ENCODE data around the gene SMIM33. TPM values are rescaled to one million over a fixed set of nuclear protein-coding genes. Genes with fewer than 3 reads are reported as not detected.
"Not testable (repeated sequence)": the region's sequence is repeated elsewhere in the genome, so short reads cannot be mapped to it uniquely, and the experiment has no call there.

The SMIM33 gene
- total and polyA plus RNA-seq, 9 of the 15 experiments (the other 6 are each of a cell fraction or from before 2014, with no cell fraction given): not detected

DNA sequence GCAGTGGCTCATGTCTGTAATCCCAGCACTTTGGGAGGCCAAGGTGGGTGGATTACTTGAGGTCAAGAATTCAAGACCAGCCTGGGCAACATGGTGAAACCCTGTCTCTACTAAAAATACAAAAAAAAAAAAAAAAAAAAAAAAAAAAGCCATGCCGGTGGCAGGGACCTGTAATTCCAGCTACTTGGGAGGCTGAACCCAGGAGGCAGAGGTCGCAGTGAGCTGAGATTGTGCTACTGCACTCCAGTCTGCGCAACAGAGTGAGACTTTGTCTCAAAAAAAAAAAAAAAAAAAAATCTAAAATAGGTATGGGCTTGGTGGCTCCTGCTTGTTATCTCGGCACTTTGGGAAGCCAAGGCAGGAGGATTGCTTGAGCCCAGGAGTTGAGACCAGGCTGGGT, 8.9 kb downstream of the SMIM33 start:
- H3K79me2 ChIP-seq (ENCODE audit: control insufficient read depth, insufficient read depth, low read length): peaks cover 43% of the 10 kb centered on the region
- H3K9me3 ChIP-seq (replicated peaks; ENCODE audit: control insufficient read depth, insufficient read depth, low read depth, low read length); ATAC-seq; H3K27ac ChIP-seq (ENCODE audit: extremely low read depth, low read depth, low read length); FAIRE-seq; in situ Hi-C loops (cut with MboI); H3K9ac ChIP-seq (ENCODE audit: insufficient read depth in 1 of 2, low read depth in 2 of 2, low read length in 2 of 2); H3K4me3 ChIP-seq; intact Hi-C loops (cut with micrococcal nuclease); H3K27me3 ChIP-seq (ENCODE audit: control insufficient read depth in 2 of 2, insufficient read depth in 2 of 2, low read length in 2 of 2); BruUV-seq (replicated peaks); H3K4me2 ChIP-seq (ENCODE audit: insufficient read depth, low read length); DNase-seq (ENCODE audit: extremely low read depth in 1 of 4, low spot score in 3 of 4); H3K9me1 ChIP-seq (ENCODE audit: control insufficient read depth, insufficient read depth, low read length); H2AFZ ChIP-seq (ENCODE audit: low read depth, low read length); CTCF ChIA-PET (ENCODE audit: low intra/inter-chr PET ratio); H4K20me1 ChIP-seq (replicated peaks; ENCODE audit: control insufficient read depth, insufficient read depth, low read length): not testable (repeated sequence)
- H3K4me1 ChIP-seq (replicated peaks in 1 of 2; ENCODE audit: control insufficient read depth in 2 of 2, insufficient read depth in 2 of 2, low read length in 2 of 2): peaks cover 68 to 73% of the 10 kb centered on the region in 2 experiments
- peak; percentile 40 for TF ChIP-seq ZNF384 (IDR thresholded peaks at IDR 0.05; ENCODE audit: low read depth, low read length)
- POLR2A ChIA-PET: interaction anchor here (1.3 to 2.0 kb wide), 2 partner anchors 15 to 23 kb away, joined by 3 to 8 read pairs; no protein-coding TSS in a partner anchor
- H3K36me3 ChIP-seq (ENCODE audit: control insufficient read depth, insufficient read depth, low read length): peaks cover 46% of the 10 kb centered on the region; the same call in 2 of the 3 replicates
- 94% methylated on average over 2 of the region's 4 CpGs for WGBS (ENCODE audit: insufficient coverage, low coverage, missing lambda C conversion rate)

DNA sequence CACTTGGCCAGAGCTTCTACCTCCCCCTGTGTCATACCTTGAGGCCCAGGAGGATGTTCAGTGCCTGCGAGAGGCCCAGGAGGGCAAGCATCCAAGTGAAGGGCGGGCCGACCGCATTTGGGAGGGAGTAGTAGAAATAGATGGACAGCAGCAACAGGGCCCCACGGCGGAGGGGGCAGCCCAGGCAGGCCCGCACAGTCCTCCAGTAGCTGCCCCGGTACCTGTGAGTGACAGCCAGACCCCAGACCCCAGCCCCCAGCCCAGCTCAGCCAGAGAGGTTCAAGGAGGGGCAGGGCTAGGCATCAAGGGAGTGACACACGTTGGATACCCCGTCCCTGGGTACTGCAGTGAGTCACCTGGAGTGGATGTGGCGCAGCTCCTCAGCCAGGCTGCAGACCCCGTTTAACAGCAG, 10.3 kb downstream of the SMIM33 start:
- Histone ChIP-seq H3K4me2 (ENCODE audit: insufficient read depth, low read length) (peak overlapping the region; percentile 91), H3K27ac (ENCODE audit: extremely low read depth, low read depth, low read length) (peak overlapping the region; percentile 98), H4K20me1 (replicated peaks; ENCODE audit: control insufficient read depth, insufficient read depth, low read length) (no peaks in the 10 kb centered on the region), H3K4me1 (replicated peaks in 1 of 2; ENCODE audit: control insufficient read depth in 2 of 2, insufficient read depth in 2 of 2, low read length in 2 of 2) (peaks cover 54 to 62% of the 10 kb centered on the region in 2 experiments), H3K9ac (ENCODE audit: insufficient read depth in 1 of 2, low read depth in 2 of 2, low read length in 2 of 2) (peak overlapping the region; percentile 80 to 91), H3K9me3 (replicated peaks; ENCODE audit: control insufficient read depth, insufficient read depth, low read depth, low read length) (no peaks in the 10 kb centered on the region), H3K4me3 (peak overlapping the region; percentile 58), H3K9me1 (ENCODE audit: control insufficient read depth, insufficient read depth, low read length) (no peaks in the 10 kb centered on the region), H3K79me2 (ENCODE audit: control insufficient read depth, insufficient read depth, low read length) (peaks cover 43% of the 10 kb centered on the region), H3K27me3 (ENCODE audit: control insufficient read depth in 2 of 2, insufficient read depth in 2 of 2, low read length in 2 of 2) (no peaks in the 10 kb centered on the region), H2AFZ (ENCODE audit: low read depth, low read length) (peak overlapping the region; percentile 99), H3K36me3 (ENCODE audit: control insufficient read depth, insufficient read depth, low read length) (peaks cover 35% of the 10 kb centered on the region; the same call in 2 of the 3 replicates)
- 7% methylated on average over 12 of the region's 12 CpGs for WGBS (ENCODE audit: insufficient coverage, low coverage, missing lambda C conversion rate)
- in situ Hi-C loops (cut with MboI): no loop called here
- BruUV-seq (replicated peaks): no TSS peak
- FAIRE-seq (no peak), DNase-seq (ENCODE audit: extremely low read depth in 1 of 4, low spot score in 3 of 4) (peak; percentile 34 to 71 (median 52)), ATAC-seq (peak; percentile 48)
- ChIA-PET POLR2A (interaction anchor here (0.6 to 2.4 kb wide), 7 partner anchors 10 to 731 kb away, joined by 3 to 23 read pairs (median 4); partner anchors contain the start of gene SMIM33), CTCF (ENCODE audit: low intra/inter-chr PET ratio) (no interaction called here)
- intact Hi-C loops (cut with micrococcal nuclease): no loop called here
- TF ChIP-seq PKNOX1 (IDR thresholded peaks at IDR 0.05): peak; percentile 80
- no peak for TF ChIP-seq MAFG (tag; conservative IDR thresholded peaks at IDR 0.05)
- no peak for TF ChIP-seq NFE2L1 (tag; IDR thresholded peaks at IDR 0.05; ENCODE audit: borderline replicate concordance, low read depth)
- peak; percentile 12; the same call in 1 of the 2 replicates for TF ChIP-seq ATF3 (IDR thresholded peaks at IDR 0.05)
- TF ChIP-seq ATF3 (CRISPR knock-in tag; conservative IDR thresholded peaks at IDR 0.05): no peak
- peak; percentile 65 for TF ChIP-seq RBFOX2 (IDR thresholded peaks at IDR 0.05; ENCODE audit: low read depth, low read length)
- TF ChIP-seq, protein P1, sequence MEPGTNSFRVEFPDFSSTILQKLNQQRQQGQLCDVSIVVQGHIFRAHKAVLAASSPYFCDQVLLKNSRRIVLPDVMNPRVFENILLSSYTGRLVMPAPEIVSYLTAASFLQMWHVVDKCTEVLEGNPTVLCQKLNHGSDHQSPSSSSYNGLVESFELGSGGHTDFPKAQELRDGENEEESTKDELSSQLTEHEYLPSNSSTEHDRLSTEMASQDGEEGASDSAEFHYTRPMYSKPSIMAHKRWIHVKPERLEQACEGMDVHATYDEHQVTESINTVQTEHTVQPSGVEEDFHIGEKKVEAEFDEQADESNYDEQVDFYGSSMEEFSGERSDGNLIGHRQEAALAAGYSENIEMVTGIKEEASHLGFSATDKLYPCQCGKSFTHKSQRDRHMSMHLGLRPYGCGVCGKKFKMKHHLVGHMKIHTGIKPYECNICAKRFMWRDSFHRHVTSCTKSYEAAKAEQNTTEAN (CRISPR knock-in tag; IDR thresholded peaks at IDR 0.05): no peak
- 0 out of 2 replicates have a peak, but pooled peaks have one; percentile 20 for TF ChIP-seq NR1H2 (CRISPR knock-in tag; IDR thresholded peaks at IDR 0.05)
- TF ChIP-seq TFE3 (CRISPR knock-in tag; IDR thresholded peaks at IDR 0.05): no peak

All from K562 (cell line).